Hepatocyte (in vitro differentiated cells): ENCODE data around the gene TMEM109. TPM values are rescaled to one million over a fixed set of nuclear protein-coding genes. Genes with fewer than 3 reads are reported as not detected.

ENCODE experiments used
- DNase-seq: peaks from one replicate; pipeline ENCODE4 v3.0.0-alpha.2; 2016; ENCODE audit warnings: low spot score
- H2AFZ ChIP-seq: fragments of 200-600 bp; sonication (generic); 2 replicates; pipeline ENCODE4 v1.6.0; 2016; ENCODE audit warnings: antibody characterized with exemption, mild to moderate bottlenecking
- H3K27ac ChIP-seq: fragments of 200-600 bp; sonication (generic); 2 replicates; pipeline ENCODE4 v1.5.1; 2016; ENCODE audit warnings: mild to moderate bottlenecking
- H3K27me3 ChIP-seq: fragments of 200-600 bp; sonication (generic); 2 replicates; pipeline ENCODE4 v1.6.1; 2016
- H3K36me3 ChIP-seq: fragments of 200-600 bp; sonication (generic); replicated peaks from 2 replicates; pipeline ENCODE4 v1.5.1; 2016; ENCODE audit warnings: low read depth; ENCODE audit not compliant: insufficient read depth
- H3K4me1 ChIP-seq: fragments of 200-600 bp; sonication (generic); 2 replicates; pipeline ENCODE4 v1.5.1; 2016; ENCODE audit warnings: mild to moderate bottlenecking, moderate library complexity; ENCODE audit not compliant: insufficient read depth
- H3K4me2 ChIP-seq: fragments of 200-600 bp; sonication (generic); 2 replicates; pipeline ENCODE4 v1.6.0; 2016
- H3K4me3 ChIP-seq: fragments of 200-600 bp; sonication (generic); 2 replicates; pipeline ENCODE4 v1.5.1; 2016; ENCODE audit warnings: mild to moderate bottlenecking
- H3K79me2 ChIP-seq: fragments of 200-600 bp; sonication (generic); 2 replicates; pipeline ENCODE4 v1.6.0; 2017; ENCODE audit warnings: mild to moderate bottlenecking
- H3K9me2 ChIP-seq: fragments of 200-600 bp; sonication (generic); replicated peaks from 2 replicates; pipeline ENCODE4 v1.6.0; 2017; ENCODE audit warnings: mild to moderate bottlenecking; ENCODE audit not compliant: insufficient read depth
- H3K9me3 ChIP-seq: fragments of 200-600 bp; sonication (generic); 2 replicates; pipeline ENCODE4 v1.5.1; 2016; ENCODE audit warnings: low read depth, mild to moderate bottlenecking
- H4K20me1 ChIP-seq: fragments of 200-600 bp; sonication (generic); 2 replicates; pipeline ENCODE4 v1.6.0; 2016; ENCODE audit warnings: mild to moderate bottlenecking; ENCODE audit not compliant: insufficient read depth, poor library complexity, severe bottlenecking
- EZH2 ChIP-seq: fragments of 200-600 bp; sonication (generic); IDR thresholded peaks from 2 replicates; pipeline ENCODE4 v1.6.1; 2016; ENCODE audit warnings: antibody characterized with exemption, mild to moderate bottlenecking, borderline replicate concordance
- EZH2phosphoT487 ChIP-seq: fragments of 200-600 bp; sonication (generic); IDR thresholded peaks from one replicate; pipeline ENCODE4 v1.6.1; 2018; ENCODE audit warnings: antibody characterized with exemption, mild to moderate bottlenecking, low read depth, moderate library complexity; ENCODE audit not compliant: unreplicated experiment, severe bottlenecking
- WGBS: methylation state at CpG from one replicate; pipeline ENCODE4 v1.1.6; 2016; ENCODE audit warnings: low lambda C conversion rate; ENCODE audit errors: missing lambda C conversion rate; 5-methylcytosine and 5-hydroxymethylcytosine counted together
- polyA plus RNA-seq: library from polyadenylated mRNA; unstranded; fragments of >200 nt; fragmentation: Nextera tagmentation; extraction: Ambion mirVana; gene quantifications from 2 replicates; pipeline ENCODE4 v1.2.1, GENCODE V29; 2016
- total RNA-seq: library from RNA; depleted of rRNA; stranded (reverse); fragments of >200 nt; gene quantifications from 2 replicates; pipeline ENCODE4 v1.2.3, GENCODE V29; 2014
- TF ChIP-seq, protein P1 (sequence below): fragments of 200-600 bp; sonication (generic); IDR thresholded peaks from 2 replicates; pipeline ENCODE4 v1.5.1; 2016; ENCODE audit warnings: antibody characterized with exemption, mild to moderate bottlenecking; ENCODE audit not compliant: poor library complexity

Gene TMEM109
- total and polyA plus RNA-seq, 2 experiments from 2014 or later, result 30.0 to 86.9 TPM

DNA sequence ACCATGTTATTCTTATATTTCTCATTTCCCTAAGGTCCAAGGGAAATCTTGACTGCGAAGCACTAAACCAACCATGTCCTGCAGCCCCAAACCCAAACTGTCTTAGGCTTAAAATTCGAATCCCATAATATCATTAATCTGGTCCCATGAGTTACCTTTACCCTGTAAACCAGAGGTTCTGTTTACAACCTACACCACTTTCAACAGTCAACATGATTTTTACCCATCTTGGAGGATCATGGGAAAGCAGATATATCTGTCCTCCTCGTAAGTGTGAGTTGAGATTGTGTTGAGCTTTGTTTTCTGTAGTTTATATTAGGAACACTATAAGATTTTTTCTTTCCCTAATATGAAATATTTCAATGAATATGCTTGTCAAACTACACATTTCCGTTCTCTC lies 14.0 kb upstream of the TMEM109 start:
- Histone ChIP-seq H2AFZ (no peak overlapping the region), H3K79me2 (peaks cover 27% of the 10 kb centered on the region), H3K9me3 (no peaks in the 10 kb centered on the region), H3K27me3 (no peaks in the 10 kb centered on the region), H3K4me1 (peaks cover 8% of the 10 kb centered on the region), H3K4me3 (no peak overlapping the region), H3K36me3 (no peaks in the 10 kb centered on the region), H3K9me2 (no peaks in the 10 kb centered on the region), H4K20me1 (peaks cover 12% of the 10 kb centered on the region), H3K27ac (no peak overlapping the region), H3K4me2 (no peak overlapping the region)
- DNase-seq, result no peak
- WGBS, result 92% methylated on average over 4 of the region's 4 CpGs
- TF ChIP-seq, protein P1, sequence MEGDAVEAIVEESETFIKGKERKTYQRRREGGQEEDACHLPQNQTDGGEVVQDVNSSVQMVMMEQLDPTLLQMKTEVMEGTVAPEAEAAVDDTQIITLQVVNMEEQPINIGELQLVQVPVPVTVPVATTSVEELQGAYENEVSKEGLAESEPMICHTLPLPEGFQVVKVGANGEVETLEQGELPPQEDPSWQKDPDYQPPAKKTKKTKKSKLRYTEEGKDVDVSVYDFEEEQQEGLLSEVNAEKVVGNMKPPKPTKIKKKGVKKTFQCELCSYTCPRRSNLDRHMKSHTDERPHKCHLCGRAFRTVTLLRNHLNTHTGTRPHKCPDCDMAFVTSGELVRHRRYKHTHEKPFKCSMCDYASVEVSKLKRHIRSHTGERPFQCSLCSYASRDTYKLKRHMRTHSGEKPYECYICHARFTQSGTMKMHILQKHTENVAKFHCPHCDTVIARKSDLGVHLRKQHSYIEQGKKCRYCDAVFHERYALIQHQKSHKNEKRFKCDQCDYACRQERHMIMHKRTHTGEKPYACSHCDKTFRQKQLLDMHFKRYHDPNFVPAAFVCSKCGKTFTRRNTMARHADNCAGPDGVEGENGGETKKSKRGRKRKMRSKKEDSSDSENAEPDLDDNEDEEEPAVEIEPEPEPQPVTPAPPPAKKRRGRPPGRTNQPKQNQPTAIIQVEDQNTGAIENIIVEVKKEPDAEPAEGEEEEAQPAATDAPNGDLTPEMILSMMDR, result no peak
- no peak for TF ChIP-seq EZH2
- TF ChIP-seq EZH2phosphoT487, result no peak

DNA sequence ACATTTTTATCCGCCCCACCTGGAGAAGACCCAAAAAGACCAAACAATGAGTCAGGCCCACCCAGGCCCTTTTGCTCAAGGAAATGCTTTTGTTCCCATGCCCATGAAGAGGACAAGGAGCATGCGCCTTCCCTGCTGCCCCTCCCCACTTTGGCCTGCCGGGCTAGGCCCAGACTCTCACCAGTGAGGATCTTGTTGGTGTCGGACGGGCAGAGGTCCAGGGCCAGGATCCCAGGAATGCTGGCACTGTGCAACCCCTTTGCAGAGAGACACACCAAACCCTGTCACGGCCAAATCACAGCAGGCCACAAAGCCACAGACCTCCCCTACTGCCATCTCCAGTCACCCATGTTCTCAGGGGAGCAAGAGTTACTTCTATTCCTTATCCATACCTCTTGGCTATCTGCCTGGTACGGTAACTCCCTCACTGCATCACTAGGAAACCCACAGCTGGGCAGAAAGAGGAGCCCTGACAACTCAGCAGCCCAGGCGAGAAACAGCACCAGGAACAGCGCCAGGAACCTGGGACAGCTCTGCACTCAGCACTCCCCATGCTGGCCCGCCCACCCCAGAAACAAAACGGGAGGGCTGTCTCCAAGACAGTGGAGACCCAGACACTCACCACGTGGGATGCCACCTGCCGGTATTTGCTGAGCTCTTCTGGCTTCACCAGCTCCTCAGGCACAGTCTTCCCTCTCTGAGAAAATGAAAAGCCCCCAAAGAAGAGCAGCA lies 13.1 kb upstream of the TMEM109 start:
- H3K4me1 ChIP-seq, result peaks cover 14% of the 10 kb centered on the region
- no peaks in the 10 kb centered on the region for H3K36me3 ChIP-seq
- DNase-seq, result no peak
- no peak overlapping the region for H3K4me2 ChIP-seq
- H2AFZ ChIP-seq, result no peak overlapping the region
- H3K9me2 ChIP-seq, result no peaks in the 10 kb centered on the region
- H3K4me3 ChIP-seq, result no peak overlapping the region
- H3K27me3 ChIP-seq, result no peaks in the 10 kb centered on the region
- 93% methylated on average over 13 of the region's 13 CpGs for WGBS
- no peaks in the 10 kb centered on the region for H3K9me3 ChIP-seq
- H4K20me1 ChIP-seq, result peaks cover 16% of the 10 kb centered on the region
- no peak for TF ChIP-seq EZH2phosphoT487
- TF ChIP-seq, protein P1, result no peak
- TF ChIP-seq EZH2, result no peak
- peaks cover 35% of the 10 kb centered on the region for H3K79me2 ChIP-seq
- H3K27ac ChIP-seq, result no peak overlapping the region

DNA sequence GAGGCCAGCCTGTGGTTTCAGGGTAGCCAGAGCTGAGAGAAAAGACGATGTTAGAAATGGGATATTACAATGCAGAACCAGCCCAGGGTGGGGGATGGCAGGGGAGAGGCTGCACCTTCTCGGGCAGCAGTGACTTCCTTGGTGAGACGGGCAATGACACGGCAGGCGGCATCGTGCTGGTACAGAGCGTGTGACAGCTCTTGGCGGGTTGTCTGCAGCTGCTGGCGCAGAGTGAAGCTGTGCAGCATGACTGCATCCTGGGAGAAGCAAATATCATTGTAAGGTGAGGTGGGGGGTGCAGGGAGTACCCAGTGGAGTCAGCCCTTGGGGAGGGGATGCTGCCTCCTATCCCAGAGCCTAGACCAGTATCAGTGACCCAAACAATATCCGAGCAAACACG lies 11.3 kb upstream of the TMEM109 start:
- Histone ChIP-seq H3K9me2 (no peaks in the 10 kb centered on the region), H4K20me1 (peaks cover 16% of the 10 kb centered on the region), H3K27me3 (no peaks in the 10 kb centered on the region), H3K27ac (no peak overlapping the region), H3K4me2 (no peak overlapping the region), H3K36me3 (no peaks in the 10 kb centered on the region), H3K4me3 (no peak overlapping the region), H2AFZ (no peak overlapping the region), H3K4me1 (peaks cover 14% of the 10 kb centered on the region), H3K9me3 (no peaks in the 10 kb centered on the region), H3K79me2 (peaks cover 37% of the 10 kb centered on the region)
- WGBS, result 99% methylated on average over 11 of the region's 11 CpGs
- TF ChIP-seq, protein P1, result no peak
- TF ChIP-seq EZH2phosphoT487 (no peak), EZH2 (no peak)
- no peak for DNase-seq
